HepG2 (cell line): Measurements from ENCODE around the gene HIPK4.

ENCODE experiments used
- CCAR2 ChIP-seq: fragments of 200-400 bp; formaldehyde crosslinking; optimal IDR thresholded peaks from 2 replicates; pipeline ENCODE3; 2018; ENCODE audit warnings: low read depth, mild to moderate bottlenecking, low read length, moderate library complexity
- EZH2 ChIP-seq: conservative IDR thresholded peaks from 2 replicates; pipeline ENCODE4 v1.6.1; 2012; ENCODE audit warnings: mild to moderate bottlenecking, low read depth, low read length, moderate library complexity
- YY1 ChIP-seq: IDR thresholded peaks from 2 replicates; pipeline ENCODE4 v1.6.1; 2011; ENCODE audit warnings: low read length, low read depth, moderate library complexity, mild to moderate bottlenecking; ENCODE audit not compliant: insufficient read depth, insufficient replicate concordance
- ZFY ChIP-seq: sonication (generic); formaldehyde crosslinking; IDR thresholded peaks from 2 replicates; pipeline ENCODE4 v1.4.0; 2020; ENCODE audit warnings: missing genetic modification reagents
- TF ChIP-seq, protein P1 (sequence below): sonication (generic); formaldehyde crosslinking; IDR thresholded peaks from 2 replicates; pipeline ENCODE4 v1.5.0; 2020; ENCODE audit warnings: mild to moderate bottlenecking, missing genetic modification reagents, moderate library complexity

DNA sequence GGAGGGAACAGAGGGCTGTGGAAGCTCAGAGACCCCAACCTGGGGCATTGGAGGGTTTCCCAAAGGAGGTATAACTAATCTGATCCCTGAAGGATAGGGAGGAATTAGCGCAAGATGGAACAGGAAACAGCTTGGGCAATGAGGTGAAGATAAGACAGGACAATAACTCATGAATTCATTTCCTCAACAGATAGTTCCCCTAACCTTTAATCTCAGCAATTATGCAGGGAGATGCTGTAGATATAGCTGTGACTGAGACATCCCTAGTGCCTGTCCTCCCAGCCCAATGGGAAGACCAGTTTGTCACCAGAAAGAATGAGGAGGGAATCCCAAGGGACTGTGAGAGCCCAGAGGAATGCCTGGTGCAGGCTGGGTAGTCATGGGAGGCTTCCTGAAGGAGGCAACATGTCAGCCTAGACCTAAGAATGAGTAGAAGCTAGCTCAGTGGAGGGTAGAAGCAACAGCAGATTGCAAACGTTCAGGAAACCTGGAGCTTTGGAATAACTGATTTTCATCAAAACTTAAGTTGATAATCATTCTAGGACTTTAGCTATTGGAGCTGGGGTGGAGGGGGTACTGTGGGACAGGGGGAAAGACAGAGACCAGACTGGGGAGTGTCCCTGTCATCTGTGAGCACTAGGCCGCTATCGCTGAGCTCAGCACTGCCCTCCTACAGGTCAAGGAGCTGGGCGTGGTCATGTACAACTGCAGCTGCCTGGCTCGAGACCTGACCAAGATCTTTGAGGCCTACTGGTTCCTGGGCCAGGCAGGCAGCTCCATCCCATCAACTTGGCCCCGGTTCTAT, 18.8 kb downstream of the HIPK4 start:
- TF ChIP-seq, protein P1, sequence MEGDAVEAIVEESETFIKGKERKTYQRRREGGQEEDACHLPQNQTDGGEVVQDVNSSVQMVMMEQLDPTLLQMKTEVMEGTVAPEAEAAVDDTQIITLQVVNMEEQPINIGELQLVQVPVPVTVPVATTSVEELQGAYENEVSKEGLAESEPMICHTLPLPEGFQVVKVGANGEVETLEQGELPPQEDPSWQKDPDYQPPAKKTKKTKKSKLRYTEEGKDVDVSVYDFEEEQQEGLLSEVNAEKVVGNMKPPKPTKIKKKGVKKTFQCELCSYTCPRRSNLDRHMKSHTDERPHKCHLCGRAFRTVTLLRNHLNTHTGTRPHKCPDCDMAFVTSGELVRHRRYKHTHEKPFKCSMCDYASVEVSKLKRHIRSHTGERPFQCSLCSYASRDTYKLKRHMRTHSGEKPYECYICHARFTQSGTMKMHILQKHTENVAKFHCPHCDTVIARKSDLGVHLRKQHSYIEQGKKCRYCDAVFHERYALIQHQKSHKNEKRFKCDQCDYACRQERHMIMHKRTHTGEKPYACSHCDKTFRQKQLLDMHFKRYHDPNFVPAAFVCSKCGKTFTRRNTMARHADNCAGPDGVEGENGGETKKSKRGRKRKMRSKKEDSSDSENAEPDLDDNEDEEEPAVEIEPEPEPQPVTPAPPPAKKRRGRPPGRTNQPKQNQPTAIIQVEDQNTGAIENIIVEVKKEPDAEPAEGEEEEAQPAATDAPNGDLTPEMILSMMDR = no peak
- TF ChIP-seq ZFY (CRISPR knock-in tag) (no peak), YY1 (no peak), EZH2 (no peak), CCAR2 (no peak)
